Endothelial cell of umbilical vein (primary cell): ENCODE data around the gene STK11IP. TPM values are rescaled to one million over a fixed set of nuclear protein-coding genes. Genes with fewer than 3 reads are reported as not detected.

Experiments used
- BruUV-seq: library from RNA; stranded (reverse); fragments of 400-500 nt; replicated peaks from 2 replicates; lab custom pipeline; 2021; lab: Mats Ljungman, UMichigan
- CTCF ChIA-PET: fragments of 300-600, 350-600 bp; sonication (Branson Sonifier 250); formaldehyde crosslinking; loops from one replicate; lab custom pipeline; 2021; ENCODE audit warnings: antibody characterized with exemption, inconsistent platforms; lab: Charles Lee
- POLR2A ChIA-PET: fragments of 300-600, 350-600 bp; sonication (Branson Sonifier 250); formaldehyde crosslinking; loops from one replicate; lab custom pipeline; 2021; ENCODE audit warnings: antibody characterized with exemption, inconsistent platforms; lab: Charles Lee
- DNase-seq: peaks from one replicate; pipeline ENCODE4 v3.0.0-alpha.2; 2011; ENCODE audit warnings: low read depth, low spot score
- FAIRE-seq: peaks from 2 replicates; lab custom pipeline; 2011; peaks lifted over from hg19 to GRCh38; lab: Jason Lieb, UNC
- H2AFZ ChIP-seq: 2 replicates; pipeline ENCODE4 v1.6.0; 2012; ENCODE audit warnings: low read depth, low read length, control low read depth, inconsistent platforms
- H3K27ac ChIP-seq: 2 replicates; pipeline ENCODE4 v1.5.1; 2011; ENCODE audit warnings: low read depth, mild to moderate bottlenecking, control low read depth, low read length, moderate library complexity; ENCODE audit not compliant: insufficient read depth
- H3K27me3 ChIP-seq, 2 experiments: 2 replicates each; pipeline versions ENCODE4 v1.6.0 to v1.6.1; 2011; ENCODE audit warnings: low read length in 2 of 2, mixed read lengths in 1 of 2; ENCODE audit not compliant: control insufficient read depth in 2 of 2, insufficient read depth in 2 of 2
- H3K36me3 ChIP-seq, 2 experiments: 2 replicates in 1 of 2; 3 replicates in 1 of 2; pipeline ENCODE4 v1.5.1; 2011; ENCODE audit warnings: low read length in 2 of 2, mild to moderate bottlenecking in 1 of 2, moderate library complexity in 1 of 2; ENCODE audit not compliant: control insufficient read depth in 2 of 2, insufficient read depth in 2 of 2; ENCODE audit errors: extremely low read depth in 1 of 2
- H3K4me1 ChIP-seq: 3 replicates; pipeline ENCODE4 v1.5.1; 2011; ENCODE audit warnings: mild to moderate bottlenecking, low read length; ENCODE audit not compliant: control insufficient read depth, insufficient read depth; ENCODE audit errors: extremely low read depth
- H3K4me2 ChIP-seq: 2 replicates; pipeline ENCODE4 v1.6.1; 2011; ENCODE audit warnings: low read length, control low read depth, mixed read lengths; ENCODE audit not compliant: insufficient read depth
- H3K4me3 ChIP-seq, 3 experiments: fragments of 200-600 bp in 1 of 3; sonication (generic), shearing (Covaris generic) in 1 of 3; replicated peaks in 1 of 3; 2 replicates each; pipeline ENCODE4 v1.5.1; 2011 to 2016; ENCODE audit warnings: control low read depth in 3 of 3, low read length in 3 of 3, mild to moderate bottlenecking in 2 of 3, inconsistent platforms in 1 of 3, low read depth in 1 of 3, moderate library complexity in 1 of 3; ENCODE audit not compliant: insufficient read depth in 1 of 3
- H3K79me2 ChIP-seq: 2 replicates; pipeline ENCODE4 v1.6.0; 2012; ENCODE audit warnings: low read length, inconsistent platforms; ENCODE audit not compliant: control insufficient read depth, insufficient read depth
- H3K9ac ChIP-seq: replicated peaks from 2 replicates; pipeline ENCODE3; 2011; ENCODE audit warnings: low read length, control low read depth; ENCODE audit not compliant: insufficient read depth; ENCODE audit errors: extremely low read depth
- H3K9me1 ChIP-seq: replicated peaks from 3 replicates; pipeline ENCODE4 v1.6.0; 2011; ENCODE audit warnings: mild to moderate bottlenecking, low read length; ENCODE audit not compliant: control insufficient read depth, insufficient read depth; ENCODE audit errors: extremely low read depth
- H3K9me3 ChIP-seq: replicated peaks from 2 replicates; pipeline ENCODE4 v1.5.1; 2012; ENCODE audit warnings: low read length, inconsistent platforms; ENCODE audit not compliant: control insufficient read depth, insufficient read depth
- H4K20me1 ChIP-seq: replicated peaks from 2 replicates; pipeline ENCODE3; 2011; ENCODE audit warnings: mild to moderate bottlenecking, low read length; ENCODE audit not compliant: control insufficient read depth, insufficient read depth; ENCODE audit errors: extremely low read depth
- CTCF ChIP-seq, 2 donors: IDR thresholded peaks; 1 replicate in 1 of 2; 2 replicates in 1 of 2; pipeline ENCODE4 v1.5.1; 2011; ENCODE audit warnings: low read length in 2 of 2, mild to moderate bottlenecking in 2 of 2, moderate library complexity in 2 of 2, control low read depth in 1 of 2, inconsistent platforms in 1 of 2, low read depth in 1 of 2; ENCODE audit not compliant: insufficient read depth in 1 of 2; ENCODE audit errors: extremely low read depth in 1 of 2
- EZH2 ChIP-seq: IDR thresholded peaks from 2 replicates; pipeline ENCODE4 v1.6.1; 2012; ENCODE audit warnings: borderline replicate concordance, low read depth, mild to moderate bottlenecking, moderate library complexity, low read length, inconsistent platforms; ENCODE audit not compliant: severe bottlenecking
- FOS ChIP-seq: IDR thresholded peaks from 2 replicates; pipeline ENCODE4 v1.6.1; 2011; ENCODE audit warnings: mild to moderate bottlenecking, low read length, moderate library complexity, borderline replicate concordance; ENCODE audit not compliant: insufficient read depth
- GATA2 ChIP-seq: IDR thresholded peaks from 2 replicates; pipeline ENCODE4 v1.7.0; 2011; ENCODE audit warnings: low read depth, mild to moderate bottlenecking, moderate library complexity, mixed read lengths, low read length; ENCODE audit not compliant: insufficient read length, insufficient read depth
- JUN ChIP-seq: IDR thresholded peaks from 2 replicates; pipeline ENCODE4 v1.6.1; 2011; ENCODE audit warnings: borderline replicate concordance, low read depth; ENCODE audit not compliant: insufficient read length, insufficient read depth
- MAX ChIP-seq: IDR thresholded peaks from 2 replicates; pipeline ENCODE4 v1.6.1; 2011; ENCODE audit not compliant: insufficient read depth, insufficient read length
- MYC ChIP-seq: IDR thresholded peaks from one replicate; pipeline ENCODE4 v1.6.1; 2011; ENCODE audit warnings: mild to moderate bottlenecking, low read depth, low read length
- POLR2A ChIP-seq: IDR thresholded peaks from 2 replicates; pipeline ENCODE4 v1.6.1; 2012; ENCODE audit warnings: low read depth, mild to moderate bottlenecking, control low read depth, low read length
- POLR2AphosphoS5 ChIP-seq: IDR thresholded peaks from 2 replicates; pipeline ENCODE4 v1.6.1; 2012; ENCODE audit warnings: low read depth, mild to moderate bottlenecking, control low read depth, low read length, moderate library complexity; ENCODE audit not compliant: insufficient read depth
- dilution Hi-C: fragments of 300-500 bp; cut with MboI; formaldehyde crosslinking; loops from one replicate; pipeline ENCODE4 v1.15.0; 2019; ENCODE audit warnings: low sequenced_read_pairs; ENCODE audit not compliant: extremely low pct_ligation_motif_present
- intact Hi-C: fragments of 100-400 bp; cut with micrococcal nuclease; formaldehyde crosslinking; loops from one replicate; pipeline ENCODE4 v1.10.0; 2022
- polyA plus RNA-seq, 4 experiments: library from polyadenylated mRNA; depleted of rRNA in 3 of 4; stranded (reverse) in 3 of 4; unstranded in 1 of 4; fragments of >200 nt; gene quantifications; 2 replicates each; pipeline versions ENCODE4 v1.2.1 to v1.2.3, GENCODE V29; 2011 to 2012; ENCODE audit warnings: missing spikeins in 1 of 4
- total RNA-seq: library from RNA; stranded (reverse); gene quantifications from 2 replicates; pipeline ENCODE4 v1.2.3, GENCODE V29; 2021

Gene STK11IP
- total and polyA plus RNA-seq, 2 donors (not counting 3 experiments of a cell fraction or from before 2014, with no cell fraction given): 17.7 to 19.2 TPM

- H3K27ac ChIP-seq: no peak overlapping the region
- no peaks in the 10 kb centered on the region for H4K20me1 ChIP-seq
- no peaks in the 10 kb centered on the region for H3K79me2 ChIP-seq
- H3K4me1 ChIP-seq: no peaks in the 10 kb centered on the region
- no peak overlapping the region for H2AFZ ChIP-seq
- FAIRE-seq (no peak), DNase-seq (no peak)
- dilution Hi-C loops (no loop called here), intact Hi-C loops (no loop called here)
- no peak overlapping the region for H3K4me3 ChIP-seq
- CTCF ChIA-PET: no interaction called here
- no peaks in the 10 kb centered on the region for H3K9me3 ChIP-seq
- no peaks in the 10 kb centered on the region for H3K27me3 ChIP-seq
- H3K4me2 ChIP-seq: no peak overlapping the region
- POLR2A ChIA-PET: no interaction called here
- no peaks in the 10 kb centered on the region for H3K9me1 ChIP-seq
- H3K9ac ChIP-seq: no peak overlapping the region
- no TSS peak for BruUV-seq
- H3K36me3 ChIP-seq: peaks cover 2 to 25% of the 10 kb centered on the region in 2 experiments
- TF ChIP-seq FOS (no peak), EZH2 (no peak), JUN (no peak), CTCF (IDR thresholded peaks at IDR 0.05; ENCODE audit: extremely low read depth in 1 of 2, insufficient read depth in 1 of 2, low read depth in 1 of 2, low read length in 2 of 2) (no peak), POLR2AphosphoS5 (no peak), MAX (no peak), MYC (no peak), GATA2 (no peak), POLR2A (no peak)
Measured at GRCh38 chr2:219603771-219604170, 6.1 kb downstream of the STK11IP start.
